ENCODE results near the gene MFRP.

MFRP gene

DNA sequence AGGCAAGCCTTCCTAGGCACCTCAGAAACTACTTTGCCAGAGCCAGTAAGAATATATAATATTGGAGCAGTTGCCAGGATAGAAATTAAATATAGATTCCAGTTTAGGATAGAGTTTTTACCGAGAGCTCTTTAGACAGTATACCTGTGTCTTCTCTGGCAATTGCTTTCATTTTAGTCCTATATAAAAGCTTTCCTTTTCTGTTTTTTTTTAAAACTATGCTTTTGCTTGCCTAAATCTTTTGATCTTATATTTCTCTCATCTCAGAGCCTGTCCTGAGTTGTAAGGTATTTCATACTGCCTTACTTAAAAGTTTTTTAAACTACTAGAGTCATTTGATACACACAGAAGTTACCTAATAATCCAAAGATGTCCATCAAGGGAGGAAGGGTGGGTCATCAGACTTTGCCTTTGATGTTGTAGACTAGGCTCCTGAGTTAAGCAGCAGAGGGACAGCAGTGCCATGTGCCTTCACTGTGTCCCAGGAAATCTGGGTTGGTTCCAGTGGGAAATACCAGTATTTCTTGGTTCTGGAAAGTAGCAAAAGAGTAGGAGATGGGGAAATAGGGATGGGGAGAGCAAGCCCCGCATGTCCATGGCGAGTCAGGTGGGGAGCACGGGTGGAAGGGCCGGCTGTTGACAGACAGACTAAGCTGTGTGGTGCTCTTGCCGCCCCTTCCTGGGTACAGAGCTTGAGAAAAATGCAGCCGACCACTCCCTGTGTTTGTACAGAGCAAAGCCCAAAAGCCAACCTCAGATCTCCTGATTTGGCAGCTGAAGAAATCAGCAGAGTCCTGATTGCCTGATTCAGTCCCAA lies 40.7 kb downstream of the MFRP start:
- TF ChIP-seq, protein P1, sequence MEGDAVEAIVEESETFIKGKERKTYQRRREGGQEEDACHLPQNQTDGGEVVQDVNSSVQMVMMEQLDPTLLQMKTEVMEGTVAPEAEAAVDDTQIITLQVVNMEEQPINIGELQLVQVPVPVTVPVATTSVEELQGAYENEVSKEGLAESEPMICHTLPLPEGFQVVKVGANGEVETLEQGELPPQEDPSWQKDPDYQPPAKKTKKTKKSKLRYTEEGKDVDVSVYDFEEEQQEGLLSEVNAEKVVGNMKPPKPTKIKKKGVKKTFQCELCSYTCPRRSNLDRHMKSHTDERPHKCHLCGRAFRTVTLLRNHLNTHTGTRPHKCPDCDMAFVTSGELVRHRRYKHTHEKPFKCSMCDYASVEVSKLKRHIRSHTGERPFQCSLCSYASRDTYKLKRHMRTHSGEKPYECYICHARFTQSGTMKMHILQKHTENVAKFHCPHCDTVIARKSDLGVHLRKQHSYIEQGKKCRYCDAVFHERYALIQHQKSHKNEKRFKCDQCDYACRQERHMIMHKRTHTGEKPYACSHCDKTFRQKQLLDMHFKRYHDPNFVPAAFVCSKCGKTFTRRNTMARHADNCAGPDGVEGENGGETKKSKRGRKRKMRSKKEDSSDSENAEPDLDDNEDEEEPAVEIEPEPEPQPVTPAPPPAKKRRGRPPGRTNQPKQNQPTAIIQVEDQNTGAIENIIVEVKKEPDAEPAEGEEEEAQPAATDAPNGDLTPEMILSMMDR (IDR thresholded peaks at IDR 0.05; ENCODE audit: insufficient read depth, low read depth, low read length, missing control alignments), result no peak
- H3K4me3 ChIP-seq (ENCODE audit: low read length), result no peak overlapping the region
- no peak for DNase-seq (ENCODE audit: low read depth)

DNA sequence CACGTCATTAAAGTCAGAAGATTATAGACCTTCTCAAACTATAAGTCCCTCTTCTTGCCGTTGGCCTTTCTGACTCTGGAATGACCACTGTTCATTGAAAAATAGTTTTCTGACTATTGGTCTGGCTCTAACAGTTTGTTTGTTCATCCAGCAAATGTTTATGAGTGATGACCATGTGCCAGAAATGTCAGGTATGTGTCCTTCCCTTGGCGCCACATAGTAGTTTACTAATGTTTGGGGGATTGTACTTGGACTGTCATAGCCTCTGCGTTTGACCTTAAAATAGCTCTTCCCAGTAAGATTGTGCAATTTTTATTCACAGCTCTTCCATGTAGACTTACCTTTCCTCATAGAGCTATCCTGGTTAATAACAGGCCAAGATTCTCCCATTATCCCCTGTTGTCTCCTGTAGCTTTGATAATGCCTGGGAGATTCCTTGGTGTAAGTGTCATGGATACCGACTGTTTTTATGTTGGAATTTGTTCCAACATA lies 43.2 kb downstream of the MFRP start:
- DNase-seq (ENCODE audit: low read depth), result no peak
- H3K4me3 ChIP-seq (ENCODE audit: low read length), result no peak overlapping the region
- TF ChIP-seq, protein P1 (IDR thresholded peaks at IDR 0.05; ENCODE audit: insufficient read depth, low read depth, low read length, missing control alignments), result no peak

DNA sequence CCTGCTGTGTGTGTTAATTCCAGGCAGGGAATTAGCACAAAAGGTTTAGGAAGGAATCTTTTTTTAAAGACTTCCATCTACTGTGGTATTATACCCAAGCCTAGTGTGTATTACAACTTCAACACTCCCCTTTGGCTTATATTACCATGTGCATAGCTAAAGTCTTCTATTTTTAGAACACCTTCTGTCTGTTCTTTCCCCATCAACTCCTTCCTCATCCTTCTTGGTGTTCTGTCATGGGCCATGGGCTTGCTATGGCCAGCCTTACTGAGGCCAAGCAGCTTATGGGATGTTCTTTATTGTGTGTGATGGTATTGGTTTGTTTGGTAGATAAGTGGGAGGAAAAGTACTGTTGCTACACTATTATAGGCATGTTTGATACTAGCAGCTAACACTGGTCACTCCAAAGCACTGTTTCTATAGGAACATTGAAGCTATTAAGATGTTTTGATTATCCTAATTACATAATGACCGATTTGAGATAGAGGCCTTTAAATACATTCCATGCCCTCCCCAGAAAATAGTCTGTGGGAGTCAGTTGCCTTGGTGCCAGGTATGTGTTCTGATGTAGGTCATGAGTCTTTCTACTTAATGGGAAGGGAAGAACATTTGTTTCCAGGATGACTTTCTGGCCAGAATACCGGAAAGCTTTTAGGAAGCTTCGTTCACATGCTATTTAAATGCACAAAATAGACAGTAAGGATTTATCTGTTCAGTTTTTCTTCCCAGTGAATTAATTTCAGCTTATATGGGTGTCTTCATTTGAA lies 46.1 kb downstream of the MFRP start:
- TF ChIP-seq, protein P1 (IDR thresholded peaks at IDR 0.05; ENCODE audit: insufficient read depth, low read depth, low read length, missing control alignments), result no peak
- no peak for DNase-seq (ENCODE audit: low read depth)
- H3K4me3 ChIP-seq (ENCODE audit: low read length), result no peak overlapping the region

DNA sequence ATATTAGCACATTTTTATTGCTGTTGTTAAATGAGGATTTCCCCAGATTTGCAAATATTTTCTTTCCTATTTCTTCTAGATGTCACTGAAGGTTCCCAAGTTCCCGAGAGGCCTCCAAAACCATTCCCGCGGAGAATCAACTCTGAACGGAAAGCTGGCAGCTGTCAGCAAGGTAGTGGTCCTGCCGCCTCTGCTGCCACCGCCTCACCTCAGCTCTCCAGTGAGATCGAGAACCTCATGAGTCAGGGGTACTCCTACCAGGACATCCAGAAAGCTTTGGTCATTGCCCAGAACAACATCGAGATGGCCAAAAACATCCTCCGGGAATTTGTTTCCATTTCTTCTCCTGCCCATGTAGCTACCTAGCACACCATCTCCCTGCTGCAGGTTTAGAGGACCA lies 47.1 kb downstream of the MFRP start:
- no peak overlapping the region for H3K4me3 ChIP-seq (ENCODE audit: low read length)
- no peak for DNase-seq (ENCODE audit: low read depth)
- TF ChIP-seq, protein P1 (IDR thresholded peaks at IDR 0.05; ENCODE audit: insufficient read depth, low read depth, low read length, missing control alignments), result no peak

DNA sequence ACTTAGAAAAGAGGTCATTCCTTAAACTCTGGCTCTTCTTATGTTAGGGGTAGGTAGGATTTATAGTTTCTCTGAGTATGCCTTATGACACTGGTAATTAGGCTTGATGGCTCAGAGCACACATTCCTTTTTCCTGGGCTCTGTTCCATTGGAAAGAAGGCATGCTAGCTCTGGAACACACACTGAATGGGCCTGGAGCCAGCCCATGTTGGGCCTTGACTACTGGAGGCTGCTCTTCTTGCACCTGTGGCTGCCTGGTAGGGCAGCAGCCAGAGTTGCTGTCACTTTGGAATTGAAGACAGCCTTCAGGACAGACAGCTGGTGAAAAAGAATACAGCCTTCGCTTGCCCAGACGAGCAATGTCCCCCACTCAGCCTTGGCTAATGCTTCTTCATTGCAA lies 47.8 kb downstream of the MFRP start:
- TF ChIP-seq, protein P1 (IDR thresholded peaks at IDR 0.05; ENCODE audit: insufficient read depth, low read depth, low read length, missing control alignments), result no peak
- H3K4me3 ChIP-seq (ENCODE audit: low read length), result no peak overlapping the region
- DNase-seq (ENCODE audit: low read depth), result no peak

DNA sequence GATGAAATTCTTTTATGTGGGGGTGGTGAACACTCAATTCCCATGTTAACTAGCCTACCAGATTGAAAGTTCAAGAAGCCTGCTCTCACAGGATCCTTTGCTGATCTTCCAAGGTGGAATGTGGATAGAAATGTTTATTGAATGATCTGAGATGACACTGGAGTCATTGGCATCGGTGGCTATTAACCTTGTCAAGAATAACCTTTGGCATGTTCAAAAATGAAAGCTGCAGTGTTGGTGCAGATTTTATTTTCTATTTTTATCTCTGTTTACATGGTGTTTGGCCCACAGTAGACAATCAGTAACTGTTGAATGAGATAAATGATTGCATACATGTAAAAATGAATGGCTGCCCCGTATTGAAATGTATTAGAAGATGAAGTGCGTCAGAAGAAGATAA lies 48.6 kb downstream of the MFRP start:
- TF ChIP-seq, protein P1 (IDR thresholded peaks at IDR 0.05; ENCODE audit: insufficient read depth, low read depth, low read length, missing control alignments), result no peak
- no peak for DNase-seq (ENCODE audit: low read depth)
- H3K4me3 ChIP-seq (ENCODE audit: low read length), result no peak overlapping the region

All from epithelial cell of esophagus (primary cell).